Measurements from ENCODE around the gene HDAC3. TPM values are rescaled to one million over a fixed set of nuclear protein-coding genes. Genes with fewer than 3 reads are reported as not detected.

Gene HDAC3
- total RNA-seq, 1 experiment from 2014 or later = 76.0 TPM

DNA sequence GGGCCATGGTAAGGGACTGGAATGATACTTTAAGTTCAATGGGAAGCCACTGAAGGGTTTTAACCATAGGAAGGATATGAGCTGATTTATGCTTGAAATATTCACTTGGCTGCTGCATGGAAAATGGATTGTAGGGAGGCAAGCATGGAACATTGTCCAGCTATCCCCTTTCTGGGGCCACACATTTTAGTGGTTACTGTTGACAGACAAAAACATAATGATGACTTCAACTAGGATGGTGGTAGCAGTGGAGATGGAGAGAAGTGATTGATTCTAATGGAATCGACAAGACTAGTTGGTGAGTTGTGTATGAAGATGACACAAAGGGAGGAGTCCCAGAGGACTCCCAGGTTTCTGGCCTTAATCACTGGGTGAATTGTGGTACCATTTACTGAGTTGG lies 20.8 kb upstream of the HDAC3 start:
- Histone ChIP-seq H3F3A (ENCODE audit: insufficient read depth, low read depth) (peaks cover 11% of the 10 kb centered on the region), H4K20me1 (ENCODE audit: insufficient read depth) (no peaks in the 10 kb centered on the region), H3K9me3 (ENCODE audit: insufficient read depth, low read depth) (no peaks in the 10 kb centered on the region), H3K36me3 (ENCODE audit: low read depth) (peaks cover 10% of the 10 kb centered on the region; the same call in 1 of the 2 replicates), H3K27ac (no peak overlapping the region), H3K79me2 (ENCODE audit: low read depth) (no peaks in the 10 kb centered on the region), H3K4me1 (replicated peaks; ENCODE audit: insufficient read depth) (no peaks in the 10 kb centered on the region; the same call in 1 of the 2 replicates), H3K27me3 (ENCODE audit: insufficient read depth, low read depth) (no peaks in the 10 kb centered on the region), H3K4me3 (no peak overlapping the region), H3K9me2 (ENCODE audit: insufficient read depth) (no peaks in the 10 kb centered on the region), H2AFZ (no peak overlapping the region), H3K4me2 (no peak overlapping the region)
- ChIA-PET CTCF (interaction anchor here (0.7 kb wide), 1 partner anchor 94 kb away, joined by 3 read pairs; no protein-coding TSS in a partner anchor), POLR2A (ENCODE audit: unreplicated experiment) (interaction anchor here (0.6 kb wide), 1 partner anchor 20 kb away, joined by 3 read pairs; no protein-coding TSS in a partner anchor)
- intact Hi-C loops (cut with micrococcal nuclease; ENCODE audit: unreplicated experiment) = no loop called here
- TF ChIP-seq CTCF (conservative IDR thresholded peaks at IDR 0.05) = no peak
- no peak for TF ChIP-seq EZH2 (IDR thresholded peaks at IDR 0.05; ENCODE audit: low read depth)
- BruUV-seq (replicated peaks) = no TSS peak
- DNase-seq = no peak

DNA sequence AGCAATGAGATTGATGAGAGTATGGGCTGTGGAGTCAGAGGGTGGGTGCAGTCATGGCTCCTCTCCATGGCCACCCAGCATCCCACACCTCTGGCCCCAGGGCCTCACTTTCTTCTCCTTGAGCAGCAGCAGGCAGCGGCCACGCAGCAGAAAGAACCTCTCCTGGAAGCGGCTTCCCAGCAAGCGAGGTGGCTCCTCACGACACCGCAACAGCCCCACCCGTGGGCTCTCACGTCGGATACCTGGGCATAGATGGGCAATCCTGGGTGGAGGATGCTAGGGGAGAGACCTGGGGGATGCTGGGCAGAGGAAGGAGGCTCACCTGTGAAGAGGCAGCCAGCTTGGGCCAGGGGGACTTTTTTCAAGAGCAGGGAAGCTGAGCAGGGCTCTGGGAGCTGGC lies 19.7 kb upstream of the HDAC3 start:
- TF ChIP-seq EZH2 (IDR thresholded peaks at IDR 0.05; ENCODE audit: low read depth) = no peak
- TF ChIP-seq CTCF (conservative IDR thresholded peaks at IDR 0.05) = no peak
- H2AFZ ChIP-seq = no peak overlapping the region
- no peaks in the 10 kb centered on the region for H3K27me3 ChIP-seq (ENCODE audit: insufficient read depth, low read depth)
- H3K9me2 ChIP-seq (ENCODE audit: insufficient read depth) = no peaks in the 10 kb centered on the region
- BruUV-seq (replicated peaks) = no TSS peak
- ChIA-PET POLR2A (ENCODE audit: unreplicated experiment) (no interaction called here), CTCF (no interaction called here)
- peaks cover 7% of the 10 kb centered on the region for H3K4me1 ChIP-seq (replicated peaks; ENCODE audit: insufficient read depth)
- H3F3A ChIP-seq (ENCODE audit: insufficient read depth, low read depth) = peaks cover 18% of the 10 kb centered on the region
- H3K27ac ChIP-seq = no peak overlapping the region
- H4K20me1 ChIP-seq (ENCODE audit: insufficient read depth) = no peaks in the 10 kb centered on the region
- DNase-seq = no peak
- H3K9me3 ChIP-seq (ENCODE audit: insufficient read depth, low read depth) = no peaks in the 10 kb centered on the region
- no peak overlapping the region for H3K4me2 ChIP-seq
- no peaks in the 10 kb centered on the region for H3K79me2 ChIP-seq (ENCODE audit: low read depth)
- intact Hi-C loops (cut with micrococcal nuclease; ENCODE audit: unreplicated experiment) = no loop called here
- H3K36me3 ChIP-seq (ENCODE audit: low read depth) = peaks cover 8% of the 10 kb centered on the region; the same call in 1 of the 2 replicates
- no peak overlapping the region for H3K4me3 ChIP-seq

- BruUV-seq (replicated peaks) = no TSS peak
- intact Hi-C loops (cut with micrococcal nuclease; ENCODE audit: unreplicated experiment) = no loop called here
- Histone ChIP-seq H2AFZ (no peak overlapping the region), H3K9me3 (ENCODE audit: insufficient read depth, low read depth) (no peaks in the 10 kb centered on the region), H3K4me2 (no peak overlapping the region), H3F3A (ENCODE audit: insufficient read depth, low read depth) (peaks cover 18% of the 10 kb centered on the region), H3K4me1 (replicated peaks; ENCODE audit: insufficient read depth) (peaks cover 12% of the 10 kb centered on the region), H3K27me3 (ENCODE audit: insufficient read depth, low read depth) (no peaks in the 10 kb centered on the region), H3K9me2 (ENCODE audit: insufficient read depth) (no peaks in the 10 kb centered on the region), H3K4me3 (no peak overlapping the region), H3K79me2 (ENCODE audit: low read depth) (no peaks in the 10 kb centered on the region), H3K27ac (no peak overlapping the region), H4K20me1 (ENCODE audit: insufficient read depth) (no peaks in the 10 kb centered on the region), H3K36me3 (ENCODE audit: low read depth) (peaks cover 5% of the 10 kb centered on the region; the same call in 1 of the 2 replicates)
- no peak for DNase-seq
- no peak for TF ChIP-seq EZH2 (IDR thresholded peaks at IDR 0.05; ENCODE audit: low read depth)
- no peak for TF ChIP-seq CTCF (conservative IDR thresholded peaks at IDR 0.05)
- CTCF ChIA-PET = no interaction called here
- POLR2A ChIA-PET (ENCODE audit: unreplicated experiment) = no interaction called here
Measured at GRCh38 chr5:141655020-141655419, 18.4 kb upstream of the HDAC3 start.

Measured in PC-9 (cell line).